ENCODE measurements around the gene ENKUR.

DNA sequence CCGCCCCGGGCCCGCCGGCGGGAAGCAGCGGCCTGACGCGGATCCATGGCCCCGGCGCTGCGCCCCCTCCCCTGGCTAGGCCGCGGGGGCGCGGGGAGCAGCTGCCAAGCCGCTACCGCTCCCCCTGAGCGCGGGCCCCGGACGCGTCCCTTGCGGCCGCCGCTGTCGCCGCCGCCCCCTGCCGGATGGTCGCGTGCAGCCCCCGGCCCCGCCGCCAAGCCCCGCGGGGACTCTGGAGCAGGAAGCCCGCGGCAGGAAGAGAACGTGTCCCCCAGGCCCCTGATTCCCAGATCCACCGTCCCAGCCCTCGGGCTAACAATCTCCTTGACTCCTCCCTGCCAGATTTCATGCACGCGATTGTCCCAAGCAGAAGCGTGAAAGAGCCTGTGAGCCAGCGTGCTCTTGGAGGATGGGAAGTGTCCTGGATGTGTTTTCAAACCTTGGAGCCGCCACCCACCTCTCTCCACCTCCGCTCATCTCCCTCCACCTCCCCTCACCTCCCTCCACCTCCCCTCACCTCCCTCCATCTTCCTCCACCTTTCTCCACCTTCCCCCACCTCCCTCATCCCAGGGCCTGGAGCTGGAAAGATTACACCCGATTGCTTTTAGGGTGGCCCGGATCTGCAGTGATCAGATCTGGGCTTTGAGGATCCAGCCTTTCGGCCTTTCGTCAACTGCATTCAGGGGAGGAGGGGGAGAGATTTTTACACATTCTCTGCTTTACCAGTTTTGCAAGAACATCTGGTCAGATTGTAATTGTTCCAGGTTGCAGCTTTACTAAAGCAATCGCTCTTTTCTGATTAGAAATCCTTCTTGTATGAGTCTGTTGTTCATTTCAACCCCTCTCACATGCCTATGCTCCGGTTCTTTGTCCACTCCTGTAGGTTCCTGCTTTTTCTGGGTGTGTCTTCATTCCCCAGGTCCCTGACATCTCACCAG, 63.0 kb downstream of the ENKUR start:
- no peak for TF ChIP-seq POLR2AphosphoS5 (IDR thresholded peaks at IDR 0.05; ENCODE audit: low read depth, low read length)
- TF ChIP-seq TAF1 (IDR thresholded peaks at IDR 0.05; ENCODE audit: low read depth, low read length): no peak
- no peak for TF ChIP-seq POLR2A (IDR thresholded peaks at IDR 0.05; ENCODE audit: low read depth, low read length)
- TF ChIP-seq PAX5 (IDR thresholded peaks at IDR 0.05; ENCODE audit: insufficient read depth, low read length, severe bottlenecking): no peak
